ENCODE data around the gene SDF4. TPM values are rescaled to one million over a fixed set of nuclear protein-coding genes. Genes with fewer than 3 reads are reported as not detected.

The SDF4 gene
- total and polyA plus RNA-seq, 2 of the 4 experiments (the other 2 are of a cell fraction), result 57.0 to 250 TPM

DNA sequence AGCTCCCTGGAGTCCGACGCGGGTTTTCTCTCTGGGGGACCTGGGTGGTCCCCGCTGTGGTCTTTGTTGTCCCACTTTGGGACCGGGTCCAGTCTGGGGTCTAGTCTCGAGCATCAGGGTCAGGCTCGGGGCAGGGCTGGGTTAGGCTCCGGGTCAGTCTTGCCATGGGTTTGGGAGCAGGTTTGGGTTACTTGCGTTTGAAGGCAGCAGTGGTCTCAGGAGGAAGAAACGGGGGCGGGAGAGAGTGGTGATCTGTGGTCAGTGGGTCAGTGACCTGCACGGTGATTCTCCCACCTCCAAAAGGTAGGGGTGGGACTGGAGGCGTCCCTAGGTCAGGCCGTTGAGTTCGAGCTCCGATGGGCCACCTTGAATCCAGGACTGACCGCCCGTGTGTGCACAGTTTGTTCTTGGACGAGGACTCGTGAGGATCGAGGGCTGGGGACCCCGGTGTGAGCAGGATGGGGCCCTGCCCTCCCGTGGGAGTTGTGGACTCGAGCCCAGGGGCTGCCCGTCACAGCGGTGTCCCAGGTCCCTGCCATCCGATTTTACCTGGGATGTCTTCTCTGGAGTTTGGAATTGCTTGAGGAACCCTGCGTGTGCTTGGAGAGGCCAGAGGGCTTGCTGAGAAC, 2.5 kb upstream of the SDF4 start:
- Histone ChIP-seq H3K18ac (ENCODE audit: low read depth, low read length) (no peak overlapping the region), H3K27me3 (ENCODE audit: control insufficient read depth, insufficient read depth, low read length) (no peaks in the 10 kb centered on the region), H3K36me3 (ENCODE audit: control insufficient read depth, insufficient read depth, low read length) (peaks cover 2% of the 10 kb centered on the region), H2AK9ac (replicated peaks; ENCODE audit: low read depth, low read length, poor library complexity) (no peak overlapping the region), H2BK5ac (ENCODE audit: low read depth, low read length, poor library complexity, severe bottlenecking) (no peak overlapping the region), H3K56ac (ENCODE audit: extremely low read depth, insufficient read depth, low read length) (no peak overlapping the region), H3K4me2 (ENCODE audit: low read depth, low read length) (no peak overlapping the region), H4K5ac (ENCODE audit: low read depth, low read length) (no peak overlapping the region), H3K14ac (replicated peaks; ENCODE audit: low read depth, low read length) (no peak overlapping the region), H2BK120ac (ENCODE audit: low read depth, low read length) (no peak overlapping the region), H3K79me1 (ENCODE audit: low read depth in 1 of 2, low read length in 2 of 2) (peaks cover 12 to 57% of the 10 kb centered on the region in 2 experiments; a peak in 3 of 4 replicates), H3K4ac (ENCODE audit: low read depth, low read length) (no peak overlapping the region), H3K9ac (ENCODE audit: low read depth, low read length) (no peak overlapping the region), H3K9me1 (ENCODE audit: insufficient read depth, low read length) (peaks cover 6% of the 10 kb centered on the region; the same call in 1 of the 2 replicates), H4K91ac (ENCODE audit: insufficient read depth, low read depth, low read length) (no peak overlapping the region), H4K20me1 (ENCODE audit: insufficient read depth, low read length) (peaks cover 8% of the 10 kb centered on the region), H2AFZ (replicated peaks; ENCODE audit: low read length, poor library complexity) (no peak overlapping the region), H2BK15ac (ENCODE audit: low read depth, low read length) (no peak overlapping the region), H3K9me3 (ENCODE audit: control insufficient read depth, insufficient read depth, low read length) (peaks cover 3% of the 10 kb centered on the region), H4K8ac (ENCODE audit: low read depth in 2 of 2, low read length in 2 of 2) (no peak overlapping the region), H3K23ac (ENCODE audit: low read depth, low read length) (no peak overlapping the region), H2BK20ac (ENCODE audit: low read depth, low read length) (no peak overlapping the region), H2AK5ac (ENCODE audit: low read depth, low read length) (no peak overlapping the region), H3K4me1 (ENCODE audit: control insufficient read depth, insufficient read depth, low read length) (peaks cover 26% of the 10 kb centered on the region), H3K4me3 (ENCODE audit: insufficient read depth, low read depth, low read length) (no peak overlapping the region), H3K27ac (ENCODE audit: insufficient read depth, low read length) (no peak overlapping the region)
- BruUV-seq (replicated peaks), result TSS peak; percentile 62
- in situ Hi-C loops (cut with MboI; ENCODE audit: low sequenced_read_pairs) (no loop called here), intact Hi-C loops (cut with micrococcal nuclease) (loop anchor here (5.0 kb wide), 1 partner anchor 252 kb away; the partner anchor contains the start of gene PERM1), dilution Hi-C loops (cut with HindIII; ENCODE audit: low sequenced_read_pairs, unreplicated experiment) (no loop called here)
- WGBS, 2 experiments (ENCODE audit: extremely low coverage in 2 of 2, insufficient read length in 1 of 2), result 90% methylated on average over 21 of the region's 28 CpGs; no CpG with 5 or more reads in 1 of the 2 experiments
- POLR2A ChIA-PET (ENCODE audit: unreplicated experiment), result no interaction called here
- CTCF ChIA-PET, result no interaction called here
- DNase-seq (no peak), ATAC-seq (ENCODE audit: low read depth) (no peak)
- TF ChIP-seq, protein P1, sequence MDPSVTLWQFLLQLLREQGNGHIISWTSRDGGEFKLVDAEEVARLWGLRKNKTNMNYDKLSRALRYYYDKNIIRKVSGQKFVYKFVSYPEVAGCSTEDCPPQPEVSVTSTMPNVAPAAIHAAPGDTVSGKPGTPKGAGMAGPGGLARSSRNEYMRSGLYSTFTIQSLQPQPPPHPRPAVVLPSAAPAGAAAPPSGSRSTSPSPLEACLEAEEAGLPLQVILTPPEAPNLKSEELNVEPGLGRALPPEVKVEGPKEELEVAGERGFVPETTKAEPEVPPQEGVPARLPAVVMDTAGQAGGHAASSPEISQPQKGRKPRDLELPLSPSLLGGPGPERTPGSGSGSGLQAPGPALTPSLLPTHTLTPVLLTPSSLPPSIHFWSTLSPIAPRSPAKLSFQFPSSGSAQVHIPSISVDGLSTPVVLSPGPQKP (IDR thresholded peaks at IDR 0.05; ENCODE audit: borderline replicate concordance, low read depth, low read length), result no peak
- TF ChIP-seq POLR2A (IDR thresholded peaks at IDR 0.05; ENCODE audit: low read depth, low read length), result no peak
- no peak for TF ChIP-seq CEBPB (IDR thresholded peaks at IDR 0.05; ENCODE audit: low read depth, low read length)
- no peak for TF ChIP-seq FOS (IDR thresholded peaks at IDR 0.05; ENCODE audit: low read depth, low read length)
- TF ChIP-seq, protein P2, sequence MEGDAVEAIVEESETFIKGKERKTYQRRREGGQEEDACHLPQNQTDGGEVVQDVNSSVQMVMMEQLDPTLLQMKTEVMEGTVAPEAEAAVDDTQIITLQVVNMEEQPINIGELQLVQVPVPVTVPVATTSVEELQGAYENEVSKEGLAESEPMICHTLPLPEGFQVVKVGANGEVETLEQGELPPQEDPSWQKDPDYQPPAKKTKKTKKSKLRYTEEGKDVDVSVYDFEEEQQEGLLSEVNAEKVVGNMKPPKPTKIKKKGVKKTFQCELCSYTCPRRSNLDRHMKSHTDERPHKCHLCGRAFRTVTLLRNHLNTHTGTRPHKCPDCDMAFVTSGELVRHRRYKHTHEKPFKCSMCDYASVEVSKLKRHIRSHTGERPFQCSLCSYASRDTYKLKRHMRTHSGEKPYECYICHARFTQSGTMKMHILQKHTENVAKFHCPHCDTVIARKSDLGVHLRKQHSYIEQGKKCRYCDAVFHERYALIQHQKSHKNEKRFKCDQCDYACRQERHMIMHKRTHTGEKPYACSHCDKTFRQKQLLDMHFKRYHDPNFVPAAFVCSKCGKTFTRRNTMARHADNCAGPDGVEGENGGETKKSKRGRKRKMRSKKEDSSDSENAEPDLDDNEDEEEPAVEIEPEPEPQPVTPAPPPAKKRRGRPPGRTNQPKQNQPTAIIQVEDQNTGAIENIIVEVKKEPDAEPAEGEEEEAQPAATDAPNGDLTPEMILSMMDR (conservative IDR thresholded peaks at IDR 0.05; ENCODE audit: low read depth, low read length), result no peak
- no peak for TF ChIP-seq NFE2L2 (IDR thresholded peaks at IDR 0.05; ENCODE audit: low read depth, low read length)
- no peak for TF ChIP-seq RFX5 (IDR thresholded peaks at IDR 0.05; ENCODE audit: low read depth, low read length)
- TF ChIP-seq MXI1 (IDR thresholded peaks at IDR 0.05; ENCODE audit: borderline replicate concordance, low read depth, low read length), result no peak
- TF ChIP-seq BHLHE40 (IDR thresholded peaks at IDR 0.05; ENCODE audit: low read depth, low read length), result no peak
- TF ChIP-seq MAZ (IDR thresholded peaks at IDR 0.05; ENCODE audit: borderline replicate concordance, low read depth, low read length), result no peak
- TF ChIP-seq CHD1 (IDR thresholded peaks at IDR 0.05; ENCODE audit: low read depth, low read length), result no peak
- no peak for TF ChIP-seq SMC3 (IDR thresholded peaks at IDR 0.05; ENCODE audit: low read depth, low read length)
- TF ChIP-seq, protein P3, sequence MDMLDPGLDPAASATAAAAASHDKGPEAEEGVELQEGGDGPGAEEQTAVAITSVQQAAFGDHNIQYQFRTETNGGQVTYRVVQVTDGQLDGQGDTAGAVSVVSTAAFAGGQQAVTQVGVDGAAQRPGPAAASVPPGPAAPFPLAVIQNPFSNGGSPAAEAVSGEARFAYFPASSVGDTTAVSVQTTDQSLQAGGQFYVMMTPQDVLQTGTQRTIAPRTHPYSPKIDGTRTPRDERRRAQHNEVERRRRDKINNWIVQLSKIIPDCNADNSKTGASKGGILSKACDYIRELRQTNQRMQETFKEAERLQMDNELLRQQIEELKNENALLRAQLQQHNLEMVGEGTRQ (IDR thresholded peaks at IDR 0.05; ENCODE audit: low read depth, low read length), result no peak
- no peak for TF ChIP-seq MAFK (IDR thresholded peaks at IDR 0.05; ENCODE audit: low read depth, low read length)
- TF ChIP-seq RCOR1 (IDR thresholded peaks at IDR 0.05; ENCODE audit: insufficient replicate concordance, low read length), result no peak
- TF ChIP-seq RAD21 (IDR thresholded peaks at IDR 0.05; ENCODE audit: low read length), result no peak

Measured in IMR-90 (cell line).